KBM-7 (cell line): Measurements from ENCODE around the gene RASL11A.
"Not testable (repeated sequence)": the region's sequence is repeated elsewhere in the genome, so short reads cannot be mapped to it uniquely, and the experiment has no call there.

Source experiments
- DNase-seq: peaks from one replicate; pipeline ENCODE4 v3.0.0-alpha.2; 2015
- in situ Hi-C: fragments of 300-500 bp; cut with MboI; formaldehyde crosslinking; loops from 2 replicates; pipeline ENCODE4 v1.14.3; 2020; ENCODE audit warnings: low sequenced_read_pairs, low pct_unique_long_range_greater_than_20kb, mixed read lengths

Gene RASL11A

DNA sequence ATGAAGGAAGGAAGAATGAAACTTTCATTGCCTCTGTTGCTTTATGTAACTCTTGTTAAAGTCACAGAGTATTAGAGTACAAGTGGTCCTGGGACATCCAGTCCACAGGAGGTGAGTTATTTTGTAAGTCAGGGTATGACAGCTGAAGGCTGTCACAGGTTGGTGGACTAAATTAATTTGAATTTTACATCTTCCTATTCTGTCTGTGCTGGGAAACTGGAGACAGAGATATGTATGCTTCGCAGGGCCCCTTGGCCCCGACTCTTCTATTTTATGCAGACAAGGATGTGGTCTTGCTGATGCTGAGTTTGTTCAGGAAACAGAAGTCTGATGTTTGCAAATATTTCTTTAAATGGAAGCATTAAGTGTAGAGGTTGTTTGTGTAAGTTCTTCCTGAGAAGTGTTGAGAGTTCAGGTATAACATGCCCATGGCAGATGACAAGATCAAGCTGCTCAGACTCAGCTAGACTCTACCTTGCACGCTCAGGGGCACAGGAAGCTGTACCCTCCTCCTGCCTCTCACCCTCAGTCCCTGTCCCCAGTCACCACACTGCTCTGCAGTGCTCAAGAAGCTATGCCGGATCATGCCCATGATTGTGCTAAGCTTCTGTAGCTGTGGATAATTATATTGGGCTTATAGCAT lies 23.4 kb downstream of the RASL11A start:
- in situ Hi-C loops, result no loop called here
- no peak for DNase-seq

DNA sequence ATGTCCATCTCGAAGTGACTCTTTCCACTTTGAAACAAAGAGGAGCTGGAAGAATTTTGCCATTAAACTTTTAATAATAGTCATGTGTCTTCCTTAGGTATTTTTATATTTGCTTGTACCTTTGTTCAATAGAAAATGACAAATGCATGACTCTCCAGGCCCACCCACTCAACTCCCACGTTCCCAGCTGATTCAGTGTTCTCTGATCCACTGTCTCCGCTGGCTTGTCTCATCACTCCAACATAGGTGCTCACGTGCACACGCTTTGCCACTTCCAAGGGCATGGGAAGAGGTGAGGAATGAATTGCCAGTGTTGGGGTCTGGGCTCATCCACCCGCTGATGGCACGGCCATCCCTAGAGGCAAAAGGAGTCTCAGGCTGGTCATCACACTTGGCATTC lies 24.5 kb downstream of the RASL11A start:
- no peak for DNase-seq
- in situ Hi-C loops, result no loop called here

GRCh38 chr13:27295660-27296059 lies 25.0 kb downstream of the RASL11A start:
- in situ Hi-C loops, result no loop called here
- DNase-seq, result no peak

DNA sequence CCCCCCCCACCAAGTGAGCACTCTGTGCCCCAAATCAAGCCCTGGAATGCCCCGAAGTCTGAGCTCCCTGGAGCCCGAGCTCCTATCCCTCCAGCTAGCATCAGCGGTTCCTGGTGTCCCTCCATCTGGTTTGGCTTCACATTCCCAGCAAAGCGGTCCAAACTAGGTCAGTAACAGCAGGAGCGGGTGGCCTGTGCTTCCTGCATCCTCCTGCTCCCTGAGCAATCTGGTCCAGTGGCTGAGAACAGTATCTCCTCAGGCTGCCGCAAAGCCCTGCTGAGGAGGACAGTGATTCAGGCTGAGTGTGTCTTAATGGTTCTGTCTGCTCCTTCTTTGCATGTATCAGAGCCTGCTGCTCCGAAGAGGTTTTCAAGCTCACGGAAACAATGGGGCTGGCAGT lies 25.9 kb downstream of the RASL11A start:
- in situ Hi-C loops, result no loop called here
- no peak for DNase-seq

DNA sequence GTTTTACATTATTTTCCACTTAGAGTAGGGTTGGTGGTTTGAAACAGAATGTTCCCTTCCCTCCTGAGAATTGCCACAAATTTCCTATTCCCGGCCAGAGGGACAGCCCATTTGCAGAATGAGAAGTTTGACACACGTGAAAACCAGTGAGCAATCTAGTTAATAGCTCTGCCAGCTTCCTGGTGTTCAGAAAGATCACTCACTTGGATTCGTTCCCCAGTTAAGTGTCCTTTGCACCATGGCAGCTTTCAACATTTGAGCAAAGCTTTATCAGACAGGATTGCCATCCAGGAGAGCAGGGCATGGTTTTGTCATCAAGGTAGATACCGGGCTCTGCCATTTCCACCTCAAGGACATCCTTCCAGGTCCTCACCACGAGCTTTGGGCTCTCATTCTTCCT lies 28.2 kb downstream of the RASL11A start:
- in situ Hi-C loops, result no loop called here
- no peak for DNase-seq

GRCh38 chr13:27300406-27300805 lies 29.8 kb downstream of the RASL11A start:
- in situ Hi-C loops, DNase-seq: not testable (repeated sequence)

- no peak for DNase-seq
- in situ Hi-C loops, result no loop called here
Observed at GRCh38 chr13:27300941-27301586, 30.4 kb downstream of the RASL11A start.

- in situ Hi-C loops, result no loop called here
- no peak for DNase-seq
Observed at GRCh38 chr13:27302643-27303262, 32.1 kb downstream of the RASL11A start.

DNA sequence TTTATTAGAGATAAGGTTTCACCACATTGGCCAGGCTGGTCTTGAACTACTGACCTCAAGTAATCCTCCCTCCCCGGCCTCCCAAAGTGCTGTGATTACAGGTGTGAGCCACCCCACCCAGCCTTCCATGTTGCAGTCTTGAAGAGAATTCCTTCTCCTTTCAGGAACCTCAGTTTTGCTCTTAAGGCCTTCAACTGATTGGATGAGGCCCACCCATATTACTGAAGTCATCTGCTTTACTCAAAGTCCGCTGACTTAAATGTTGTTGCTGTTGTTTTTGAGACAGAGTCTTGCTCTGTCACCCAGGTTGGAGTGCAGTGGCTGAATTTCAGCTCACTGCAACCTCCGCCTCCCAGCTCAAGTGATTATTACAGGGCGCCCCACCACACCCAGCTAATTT lies 33.5 kb downstream of the RASL11A start:
- in situ Hi-C loops, result no loop called here
- DNase-seq, result no peak

DNA sequence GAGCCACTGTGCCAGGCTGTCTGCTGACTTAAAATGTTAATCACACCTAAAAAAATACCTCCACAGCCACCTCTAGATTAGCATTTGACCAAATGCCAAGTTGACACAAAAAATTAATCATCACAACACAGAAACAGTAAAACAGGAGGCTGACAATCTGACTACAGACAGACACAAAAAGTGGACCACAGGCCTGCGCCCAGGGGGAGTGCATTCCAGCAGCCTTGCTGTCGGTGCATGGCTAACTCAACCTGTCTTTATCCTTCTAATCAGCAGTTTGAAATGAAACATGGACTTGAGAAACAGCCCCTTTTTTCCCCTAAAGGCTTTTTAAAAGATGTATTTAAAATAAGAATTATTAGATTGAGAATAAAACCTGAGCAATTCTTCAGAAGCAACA lies 34.0 kb downstream of the RASL11A start:
- DNase-seq, result no peak
- in situ Hi-C loops, result no loop called here

- no peak for DNase-seq
- in situ Hi-C loops, result no loop called here
Observed at GRCh38 chr13:27306364-27306763, 35.7 kb downstream of the RASL11A start.

DNA sequence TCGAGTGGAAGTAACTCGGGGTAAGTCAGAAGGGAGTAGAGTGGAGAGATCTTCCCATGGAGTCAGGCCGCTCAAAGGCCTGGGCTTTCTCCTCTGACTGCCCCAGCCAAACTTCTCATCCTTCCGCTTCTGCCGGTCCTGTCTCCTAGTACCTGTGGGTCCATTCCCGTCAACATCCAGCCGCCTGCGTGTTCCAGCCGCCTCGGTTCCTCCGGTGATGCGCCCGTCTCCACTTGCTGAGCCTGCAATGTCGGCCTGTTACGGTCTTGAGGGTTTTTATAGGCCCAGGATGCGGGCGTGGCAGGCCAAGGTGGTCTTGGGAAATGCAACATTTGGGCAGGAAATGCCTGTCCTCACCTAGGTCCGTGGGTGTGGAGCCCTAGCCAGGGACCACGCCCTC lies 38.3 kb downstream of the RASL11A start:
- in situ Hi-C loops, result no loop called here
- DNase-seq, result no peak

- in situ Hi-C loops, result no loop called here
Observed at GRCh38 chr13:27309401-27309958, 38.9 kb downstream of the RASL11A start.

GRCh38 chr13:27309967-27310598 lies 39.5 kb downstream of the RASL11A start:
- no peak for DNase-seq
- in situ Hi-C loops, result no loop called here

More at GRCh38 chr13:27309401-27309958, 38.9 kb downstream of the RASL11A start:
- DNase-seq, result no peak

DNA sequence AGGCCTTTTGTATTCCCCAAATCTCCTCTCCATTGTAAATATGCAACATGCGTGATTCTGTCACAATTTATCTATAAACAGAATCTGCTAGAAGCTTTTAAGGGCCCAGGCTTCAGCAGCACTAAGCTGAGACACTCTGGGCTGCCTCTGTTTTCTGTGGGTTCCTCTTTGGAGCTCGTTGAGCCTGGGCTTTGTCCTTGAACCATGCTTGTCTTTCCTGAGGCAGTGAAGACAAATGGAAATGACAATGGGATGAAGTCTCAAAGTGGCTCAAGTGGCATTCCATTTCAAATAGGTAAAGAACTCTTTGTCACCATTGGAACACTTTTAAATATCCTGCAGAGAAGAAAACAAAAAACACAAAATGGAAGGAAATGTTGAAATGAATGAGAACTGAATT lies 40.3 kb downstream of the RASL11A start:
- no peak for DNase-seq
- in situ Hi-C loops, result no loop called here

GRCh38 chr13:27311518-27312210 lies 41.0 kb downstream of the RASL11A start:
- in situ Hi-C loops, result no loop called here
- no peak for DNase-seq

- in situ Hi-C loops, result no loop called here
- no peak for DNase-seq
Observed at GRCh38 chr13:27313770-27314169, 43.1 kb downstream of the RASL11A start.

GRCh38 chr13:27319404-27319803 lies 48.8 kb downstream of the RASL11A start:
- in situ Hi-C loops, result no loop called here

More at GRCh38 chr13:27319404-27319803, 48.8 kb downstream of the RASL11A start:
- DNase-seq, result no peak
